ENCODE results near the gene TDRD1. TPM values are rescaled to one million over a fixed set of nuclear protein-coding genes. Genes with fewer than 3 reads are reported as not detected.

Gene TDRD1
- total RNA-seq, 2 donors from 2014 or later: 0.78 to 0.99 TPM

GRCh38 chr10:114252092-114252491 is 72.9 kb downstream of the TDRD1 start:
- TF ChIP-seq CTCF (IDR thresholded peaks at IDR 0.05) (no peak), POLR2A (IDR thresholded peaks at IDR 0.05) (no peak)
- no peak for DNase-seq

GRCh38 chr10:114252883-114253282 is 73.7 kb downstream of the TDRD1 start:
- TF ChIP-seq CTCF (IDR thresholded peaks at IDR 0.05): no peak
- no peak for TF ChIP-seq POLR2A (IDR thresholded peaks at IDR 0.05)
- no peaks in the 10 kb centered on the region for H3K36me3 ChIP-seq (replicated peaks in 1 of 2; ENCODE audit: insufficient read depth in 1 of 2, low read depth in 2 of 2)
- no peak for DNase-seq
- H3K4me3 ChIP-seq: no peak overlapping the region
- no peak overlapping the region for H3K27ac ChIP-seq
- no peaks in the 10 kb centered on the region for H3K27me3 ChIP-seq
- intact Hi-C loops (cut with DNase I): no loop called here
- 68 to 69% methylated on average over 4 of the region's 7 CpGs for WGBS, 2 donors
- no peaks in the 10 kb centered on the region for H3K4me1 ChIP-seq
- no peak for ATAC-seq
- H3K9me3 ChIP-seq: no peaks in the 10 kb centered on the region

More at GRCh38 chr10:114252092-114252491, 72.9 kb downstream of the TDRD1 start:
- 89 to 90% methylated on average over 5 of the region's 5 CpGs for WGBS, 2 donors
- no peaks in the 10 kb centered on the region for H3K9me3 ChIP-seq
- no peaks in the 10 kb centered on the region for H3K27me3 ChIP-seq
- no peaks in the 10 kb centered on the region for H3K36me3 ChIP-seq (replicated peaks in 1 of 2; ENCODE audit: insufficient read depth in 1 of 2, low read depth in 2 of 2)
- no peak overlapping the region for H3K27ac ChIP-seq
- no peak overlapping the region for H3K4me3 ChIP-seq
- intact Hi-C loops (cut with DNase I): no loop called here
- H3K4me1 ChIP-seq: no peaks in the 10 kb centered on the region
- ATAC-seq: no peak

- no peaks in the 10 kb centered on the region for H3K36me3 ChIP-seq (replicated peaks in 1 of 2; ENCODE audit: insufficient read depth in 1 of 2, low read depth in 2 of 2)
- H3K4me3 ChIP-seq: no peak overlapping the region
- no peak for DNase-seq
- intact Hi-C loops (cut with DNase I): no loop called here
- H3K9me3 ChIP-seq: no peaks in the 10 kb centered on the region
- ATAC-seq: no peak
- no peaks in the 10 kb centered on the region for H3K27me3 ChIP-seq
- no peak for TF ChIP-seq POLR2A (IDR thresholded peaks at IDR 0.05)
- no peak for TF ChIP-seq CTCF (IDR thresholded peaks at IDR 0.05)
- H3K4me1 ChIP-seq: no peaks in the 10 kb centered on the region
- no peak overlapping the region for H3K27ac ChIP-seq
- 89 to 100% methylated on average over 1 of the region's 1 CpG for WGBS, 2 donors
Observed at GRCh38 chr10:114255227-114255626, 76.1 kb downstream of the TDRD1 start.

GRCh38 chr10:114256008-114256765 is 77.0 kb downstream of the TDRD1 start:
- Histone ChIP-seq H3K27ac (no peak overlapping the region), H3K27me3 (no peaks in the 10 kb centered on the region), H3K36me3 (replicated peaks in 1 of 2; ENCODE audit: insufficient read depth in 1 of 2, low read depth in 2 of 2) (no peaks in the 10 kb centered on the region), H3K4me1 (no peaks in the 10 kb centered on the region), H3K4me3 (no peak overlapping the region), H3K9me3 (no peaks in the 10 kb centered on the region)
- no peak for DNase-seq
- intact Hi-C loops (cut with DNase I): no loop called here
- WGBS, 2 donors: 76 to 86% methylated on average over 12 of the region's 12 CpGs
- ATAC-seq: no peak
- no peak for TF ChIP-seq POLR2A (IDR thresholded peaks at IDR 0.05)
- no peak for TF ChIP-seq CTCF (IDR thresholded peaks at IDR 0.05)

- H3K9me3 ChIP-seq: no peaks in the 10 kb centered on the region
- H3K4me3 ChIP-seq: no peak overlapping the region
- WGBS, 2 donors: 87 to 88% methylated on average over 3 of the region's 3 CpGs
- ATAC-seq (no peak), DNase-seq (no peak)
- H3K4me1 ChIP-seq: no peaks in the 10 kb centered on the region
- no peaks in the 10 kb centered on the region for H3K36me3 ChIP-seq (replicated peaks in 1 of 2; ENCODE audit: insufficient read depth in 1 of 2, low read depth in 2 of 2)
- TF ChIP-seq POLR2A (IDR thresholded peaks at IDR 0.05) (no peak), CTCF (IDR thresholded peaks at IDR 0.05) (no peak)
- H3K27me3 ChIP-seq: no peaks in the 10 kb centered on the region
- intact Hi-C loops (cut with DNase I): no loop called here
- H3K27ac ChIP-seq: no peak overlapping the region
Observed at GRCh38 chr10:114256822-114257221, 77.7 kb downstream of the TDRD1 start.

All from body of pancreas (tissue), 4 donors.